Upper lobe of right lung (tissue), 1 donor: ENCODE measurements around the gene LIG4. TPM values are rescaled to one million over a fixed set of nuclear protein-coding genes. Genes with fewer than 3 reads are reported as not detected.

Experiments
- ATAC-seq: fragments of 200-7000 bp; cut with Tn5 transposase; one replicate; pipeline ENCODE4 v1.9.1; 2020; ENCODE audit warnings: mild to moderate bottlenecking, moderate library complexity
- DNase-seq: peaks from one replicate; pipeline ENCODE4 v3.0.0-alpha.2; 2020
- H3K27ac ChIP-seq: fragments of 200-600 bp; one replicate; pipeline ENCODE4 v1.8.0; 2022
- H3K27me3 ChIP-seq: fragments of 200-600 bp; one replicate; pipeline ENCODE4 v1.8.0; 2022; ENCODE audit warnings: mild to moderate bottlenecking
- H3K36me3 ChIP-seq: fragments of 200-600 bp; one replicate; pipeline ENCODE4 v1.8.0; 2022
- H3K4me1 ChIP-seq: fragments of 200-600 bp; one replicate; pipeline ENCODE4 v1.8.0; 2022
- H3K4me3 ChIP-seq: fragments of 200-600 bp; one replicate; pipeline ENCODE4 v1.8.0; 2022; ENCODE audit warnings: mild to moderate bottlenecking
- H3K9me3 ChIP-seq: fragments of 200-600 bp; one replicate; pipeline ENCODE4 v1.8.0; 2022
- intact Hi-C: fragments of 100-400 bp; cut with DNase I; formaldehyde crosslinking; loops from one replicate; pipeline ENCODE4 v1.11.0; 2022
- total RNA-seq: library from RNA; stranded (reverse); fragmentation: NEBNext Ultra II Directional; extraction: Animal tissue kit (Norgen Biotek cat#: 25700); gene quantifications from one replicate; pipeline ENCODE4 v1.2.1, GENCODE V29; 2021
- TF ChIP-seq, protein P1 (sequence below): fragments of 200-600 bp; IDR thresholded peaks from one replicate; pipeline ENCODE4 v1.8.0; 2022; ENCODE audit warnings: antibody characterized with exemption
- donor health status: DM: no; HTN: yes; CAD: no; lungs with severe emphysema.

Gene LIG4
- total RNA-seq, 1 donor from 2014 or later: 10.9 TPM

DNA sequence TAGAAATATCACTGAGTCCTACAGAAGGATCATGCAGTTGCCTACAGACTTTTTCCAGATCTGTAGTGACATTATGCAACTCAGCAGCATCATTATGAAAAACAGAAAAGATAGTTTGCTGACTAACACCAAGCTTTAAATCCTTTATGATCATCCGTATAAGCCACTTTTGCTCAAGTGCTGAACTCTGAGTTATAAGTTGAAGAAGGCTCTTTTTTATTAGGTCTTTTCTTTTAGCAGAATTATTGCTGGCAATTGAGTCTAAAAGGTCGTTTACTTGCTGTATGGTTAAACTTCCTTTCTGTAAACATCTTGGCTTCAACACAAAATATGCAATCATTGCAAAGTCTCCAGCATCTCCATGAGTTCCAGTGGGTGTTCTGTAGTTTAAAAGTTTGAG, 4.8 kb downstream of the LIG4 start:
- DNase-seq (no peak), ATAC-seq (no peak)
- Histone ChIP-seq H3K4me3 (no peak overlapping the region), H3K4me1 (peaks cover under 1% of the 10 kb centered on the region), H3K9me3 (no peaks in the 10 kb centered on the region), H3K27me3 (no peaks in the 10 kb centered on the region), H3K27ac (no peak overlapping the region), H3K36me3 (peaks cover 9% of the 10 kb centered on the region)
- intact Hi-C loops: no loop called here
- TF ChIP-seq, protein P1, sequence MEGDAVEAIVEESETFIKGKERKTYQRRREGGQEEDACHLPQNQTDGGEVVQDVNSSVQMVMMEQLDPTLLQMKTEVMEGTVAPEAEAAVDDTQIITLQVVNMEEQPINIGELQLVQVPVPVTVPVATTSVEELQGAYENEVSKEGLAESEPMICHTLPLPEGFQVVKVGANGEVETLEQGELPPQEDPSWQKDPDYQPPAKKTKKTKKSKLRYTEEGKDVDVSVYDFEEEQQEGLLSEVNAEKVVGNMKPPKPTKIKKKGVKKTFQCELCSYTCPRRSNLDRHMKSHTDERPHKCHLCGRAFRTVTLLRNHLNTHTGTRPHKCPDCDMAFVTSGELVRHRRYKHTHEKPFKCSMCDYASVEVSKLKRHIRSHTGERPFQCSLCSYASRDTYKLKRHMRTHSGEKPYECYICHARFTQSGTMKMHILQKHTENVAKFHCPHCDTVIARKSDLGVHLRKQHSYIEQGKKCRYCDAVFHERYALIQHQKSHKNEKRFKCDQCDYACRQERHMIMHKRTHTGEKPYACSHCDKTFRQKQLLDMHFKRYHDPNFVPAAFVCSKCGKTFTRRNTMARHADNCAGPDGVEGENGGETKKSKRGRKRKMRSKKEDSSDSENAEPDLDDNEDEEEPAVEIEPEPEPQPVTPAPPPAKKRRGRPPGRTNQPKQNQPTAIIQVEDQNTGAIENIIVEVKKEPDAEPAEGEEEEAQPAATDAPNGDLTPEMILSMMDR: no peak

DNA sequence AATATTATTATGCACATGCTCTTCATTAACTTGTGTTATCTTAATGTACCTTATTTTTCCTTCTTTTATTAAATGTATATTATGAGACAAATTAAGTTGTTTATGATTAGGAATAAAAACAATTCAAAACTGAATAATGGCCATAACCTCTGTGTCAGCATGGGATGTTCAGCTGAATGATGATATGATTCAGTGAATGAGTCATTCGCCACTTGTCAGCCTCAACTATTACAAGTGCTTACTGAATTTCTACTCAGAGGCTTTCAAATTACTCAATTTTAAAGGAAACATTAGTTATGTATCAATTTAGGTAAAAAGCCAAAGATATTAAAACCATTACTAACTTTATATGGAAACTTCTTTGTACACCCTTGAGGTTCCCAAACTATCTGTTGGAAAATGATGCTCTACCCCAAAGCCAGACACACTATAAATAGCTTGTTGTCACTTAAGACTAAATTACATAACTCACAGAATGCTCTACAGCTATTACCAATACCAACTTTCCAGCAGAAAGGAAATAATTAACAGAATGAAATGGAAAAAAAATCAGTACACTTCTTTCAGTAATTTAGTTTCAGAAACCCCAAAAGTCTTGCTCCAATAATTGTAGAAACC, 14.4 kb downstream of the LIG4 start:
- Histone ChIP-seq H3K27me3 (no peaks in the 10 kb centered on the region), H3K27ac (no peak overlapping the region), H3K9me3 (no peaks in the 10 kb centered on the region), H3K4me1 (no peaks in the 10 kb centered on the region), H3K4me3 (no peak overlapping the region), H3K36me3 (no peaks in the 10 kb centered on the region)
- TF ChIP-seq, protein P1: no peak
- no peak for ATAC-seq
- no peak for DNase-seq
- intact Hi-C loops: no loop called here

DNA sequence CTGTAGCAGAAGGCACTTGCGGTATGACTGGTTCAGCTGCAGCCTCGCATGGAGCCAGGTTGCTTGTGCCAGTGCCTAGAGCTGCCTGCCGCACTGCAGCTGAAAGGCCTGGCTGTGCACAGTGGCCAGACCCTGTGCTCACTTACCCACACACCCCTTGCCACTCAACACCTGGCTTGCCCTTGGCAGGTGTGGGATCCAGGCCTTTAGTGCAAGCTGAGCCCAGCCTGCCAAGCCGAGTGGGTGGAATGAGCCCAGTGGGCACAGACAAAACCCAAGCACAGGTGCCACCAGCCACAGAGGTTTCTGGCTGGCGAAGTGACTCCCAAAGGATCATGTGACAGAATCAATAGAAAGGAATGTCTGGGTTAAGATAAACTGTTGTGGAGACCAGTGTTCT, 19.5 kb downstream of the LIG4 start:
- no peaks in the 10 kb centered on the region for H3K9me3 ChIP-seq
- H3K27ac ChIP-seq: no peak overlapping the region
- intact Hi-C loops: no loop called here
- DNase-seq: no peak
- H3K27me3 ChIP-seq: no peaks in the 10 kb centered on the region
- H3K4me1 ChIP-seq: no peaks in the 10 kb centered on the region
- H3K4me3 ChIP-seq: no peak overlapping the region
- H3K36me3 ChIP-seq: no peaks in the 10 kb centered on the region
- ATAC-seq: no peak
- TF ChIP-seq, protein P1: no peak

DNA sequence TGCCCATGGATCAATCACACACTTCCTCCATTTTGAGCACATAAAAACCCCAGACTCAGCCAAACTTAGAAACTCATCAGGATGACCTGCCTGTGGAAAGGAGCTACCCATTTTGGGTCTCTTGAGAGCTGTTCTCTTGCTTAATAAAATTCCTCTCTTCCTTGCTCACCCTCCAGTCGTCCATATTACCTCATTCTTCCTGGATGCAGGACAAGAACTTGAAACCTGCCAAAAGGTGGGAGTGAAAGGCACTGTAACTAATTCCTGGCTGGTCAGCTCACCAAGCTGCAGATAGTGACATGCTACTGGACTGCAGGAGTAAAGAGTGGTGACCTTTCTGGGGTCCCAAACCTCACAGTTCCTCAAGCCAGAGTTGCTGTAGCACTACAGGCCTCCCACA, 20.2 kb downstream of the LIG4 start:
- Histone ChIP-seq H3K27me3 (no peaks in the 10 kb centered on the region), H3K27ac (no peak overlapping the region), H3K4me1 (no peaks in the 10 kb centered on the region), H3K4me3 (no peak overlapping the region), H3K36me3 (no peaks in the 10 kb centered on the region), H3K9me3 (no peaks in the 10 kb centered on the region)
- no peak for ATAC-seq
- TF ChIP-seq, protein P1: no peak
- intact Hi-C loops: no loop called here
- no peak for DNase-seq

DNA sequence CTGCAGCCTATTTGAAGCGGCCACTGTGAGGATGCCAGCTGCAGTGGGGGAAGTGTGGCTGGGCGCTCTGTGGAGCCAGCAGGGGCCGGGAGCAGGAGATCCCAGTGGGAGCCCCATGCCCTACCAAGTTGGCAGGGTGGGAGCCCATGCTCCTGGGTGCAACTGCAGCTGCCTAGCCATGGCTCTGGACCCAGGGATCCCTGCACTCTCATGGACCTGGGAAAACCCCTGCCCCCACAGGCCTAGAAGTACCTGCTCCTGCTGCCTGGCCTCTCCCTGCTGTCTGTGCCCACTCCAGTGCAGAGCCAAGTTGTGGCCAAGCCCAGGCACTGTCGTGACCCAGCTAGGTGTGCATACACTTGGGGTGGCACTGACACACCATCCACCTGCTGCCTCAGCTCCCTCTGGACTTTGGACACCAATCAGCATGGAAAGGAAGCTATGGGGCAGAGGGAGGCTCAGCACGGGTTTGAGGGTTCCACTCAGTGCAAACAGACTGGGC, 20.9 kb downstream of the LIG4 start:
- TF ChIP-seq, protein P1: no peak
- Histone ChIP-seq H3K27me3 (no peaks in the 10 kb centered on the region), H3K27ac (no peak overlapping the region), H3K36me3 (no peaks in the 10 kb centered on the region), H3K4me1 (no peaks in the 10 kb centered on the region), H3K9me3 (no peaks in the 10 kb centered on the region), H3K4me3 (no peak overlapping the region)
- DNase-seq (no peak), ATAC-seq (peak; percentile 20)
- intact Hi-C loops: no loop called here

DNA sequence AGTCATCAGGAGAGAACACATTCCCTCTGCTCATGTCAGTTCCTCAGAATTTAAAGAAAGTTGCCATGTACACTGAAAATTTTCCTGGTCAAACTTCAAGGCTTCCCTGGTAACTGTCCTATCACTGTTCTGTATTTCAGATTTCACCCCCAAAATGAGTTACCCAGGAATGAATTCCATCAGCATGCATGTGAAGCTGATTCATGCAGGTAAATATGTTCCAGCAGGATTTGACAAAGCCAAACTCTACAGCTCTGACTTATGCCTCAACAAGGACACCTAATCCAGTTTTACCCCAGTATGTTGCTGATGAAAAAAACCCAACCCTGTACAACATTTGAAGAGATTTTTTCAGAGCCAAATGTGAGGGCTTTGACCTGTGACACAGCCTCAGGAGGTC, 21.5 kb downstream of the LIG4 start:
- DNase-seq (no peak), ATAC-seq (no peak)
- no peak overlapping the region for H3K27ac ChIP-seq
- no peak overlapping the region for H3K4me3 ChIP-seq
- intact Hi-C loops: no loop called here
- TF ChIP-seq, protein P1: no peak
- H3K9me3 ChIP-seq: no peaks in the 10 kb centered on the region
- H3K36me3 ChIP-seq: no peaks in the 10 kb centered on the region
- H3K4me1 ChIP-seq: no peaks in the 10 kb centered on the region
- H3K27me3 ChIP-seq: no peaks in the 10 kb centered on the region
